OCI-LY7 (cell line): ENCODE measurements around the gene ITM2C. TPM values are rescaled to one million over a fixed set of nuclear protein-coding genes. Genes with fewer than 3 reads are reported as not detected.

Source experiments
- BruUV-seq: library from RNA; stranded (reverse); fragments of 400-500 nt; replicated peaks from 2 replicates; lab custom pipeline; 2021; lab: Mats Ljungman, UMichigan
- CTCF ChIA-PET: fragments of 300-600 bp; sonication (Branson Sonifier 250); formaldehyde crosslinking; loops from one replicate; lab custom pipeline; 2022; ENCODE audit warnings: antibody characterized with exemption; ENCODE audit not compliant: unreplicated experiment; lab: Charles Lee
- POLR2A ChIA-PET: fragments of 300-600 bp; sonication (Branson Sonifier 250); formaldehyde crosslinking; loops from one replicate; lab custom pipeline; 2022; ENCODE audit warnings: antibody characterized with exemption; lab: Charles Lee
- DNase-seq: peaks from one replicate; pipeline ENCODE4 v3.0.0-alpha.2; 2015; ENCODE audit warnings: low spot score
- H2AFZ ChIP-seq: fragments of 200-600 bp; sonication (generic), shearing (Covaris generic); 2 replicates; pipeline ENCODE4 v1.6.1; 2014; ENCODE audit warnings: mild to moderate bottlenecking, antibody characterized with exemption, low read length, moderate library complexity
- H3K27ac ChIP-seq: fragments of 200-600 bp; sonication (generic); 2 replicates; pipeline ENCODE4 v1.5.1; 2014; ENCODE audit warnings: mixed run types, low read depth, mild to moderate bottlenecking, moderate library complexity, low read length, inconsistent platforms; ENCODE audit not compliant: poor library complexity, severe bottlenecking
- H3K36me3 ChIP-seq: fragments of 200-600 bp; sonication (generic); 2 replicates; pipeline ENCODE4 v1.6.1; 2014; ENCODE audit warnings: mild to moderate bottlenecking, antibody characterized with exemption, low read length, moderate library complexity, mixed read lengths; ENCODE audit not compliant: insufficient read depth
- H3K4me1 ChIP-seq: fragments of 200-600 bp; sonication (generic); 2 replicates; pipeline ENCODE4 v1.5.1; 2014; ENCODE audit warnings: mild to moderate bottlenecking, low read length; ENCODE audit not compliant: insufficient read depth, poor library complexity, severe bottlenecking
- H3K4me2 ChIP-seq: fragments of 200-600 bp; sonication (generic); 2 replicates; pipeline ENCODE4 v1.6.1; 2014; ENCODE audit warnings: mild to moderate bottlenecking, low read length
- H3K4me3 ChIP-seq: fragments of 200-600 bp; sonication (generic); 2 replicates; pipeline ENCODE4 v1.5.1; 2014; ENCODE audit warnings: mild to moderate bottlenecking, low read depth, low read length; ENCODE audit not compliant: poor library complexity, severe bottlenecking
- H3K79me2 ChIP-seq: fragments of 200-600 bp; sonication (generic); 2 replicates; pipeline ENCODE4 v1.6.1; 2016; ENCODE audit warnings: low read depth, mild to moderate bottlenecking, low read length, moderate library complexity, mixed read lengths; ENCODE audit not compliant: insufficient read depth
- H3K9me2 ChIP-seq: fragments of 200-600 bp; sonication (generic); 2 replicates; pipeline ENCODE4 v1.6.1; 2016; ENCODE audit warnings: mild to moderate bottlenecking, low read length, mixed read lengths; ENCODE audit not compliant: insufficient read depth
- H3K9me3 ChIP-seq: fragments of 200-600 bp; sonication (generic); 2 replicates; pipeline ENCODE4 v1.6.1; 2014; ENCODE audit warnings: mild to moderate bottlenecking, mixed run types, low read length, mixed read lengths
- H4K20me1 ChIP-seq: fragments of 200-600 bp; sonication (generic); 2 replicates; pipeline ENCODE4 v1.6.1; 2014; ENCODE audit warnings: mild to moderate bottlenecking, antibody characterized with exemption, low read length, moderate library complexity, mixed read lengths; ENCODE audit not compliant: insufficient read depth
- CTCF ChIP-seq: fragments of 200-600 bp; sonication (generic); conservative IDR thresholded peaks from 2 replicates; pipeline ENCODE4 v1.5.1; 2014; ENCODE audit warnings: mild to moderate bottlenecking, antibody characterized with exemption, low read length, moderate library complexity, mixed read lengths
- EZH2phosphoT487 ChIP-seq: fragments of 200-600 bp; sonication (generic); IDR thresholded peaks from 2 replicates; pipeline ENCODE4 v1.6.1; 2018; ENCODE audit warnings: low read depth, borderline replicate concordance, mild to moderate bottlenecking, mixed run types, antibody characterized with exemption, low read length, moderate library complexity, mixed read lengths
- intact Hi-C: fragments of 100-400 bp; cut with micrococcal nuclease; formaldehyde crosslinking; loops from one replicate; pipeline ENCODE4 v1.10.0; 2022; ENCODE audit not compliant: unreplicated experiment
- total RNA-seq, 2 experiments: library from RNA; depleted of rRNA in 1 of 2; stranded (reverse); fragments of >200 nt in 1 of 2; shearing (Covaris generic) in 1 of 2; gene quantifications; 2 replicates each; pipeline ENCODE4 v1.2.3, GENCODE V29; 2014 to 2022

Gene ITM2C
- total RNA-seq, 2 experiments from 2014 or later = not detected

GRCh38 chr2:230874456-230874855 is 9.7 kb downstream of the ITM2C start:
- CTCF ChIA-PET = no interaction called here
- POLR2A ChIA-PET = no interaction called here
- H3K27ac ChIP-seq = no peak overlapping the region

GRCh38 chr2:230874876-230875275 is 10.1 kb downstream of the ITM2C start:
- Histone ChIP-seq H3K4me1 (peaks cover 19% of the 10 kb centered on the region), H4K20me1 (no peaks in the 10 kb centered on the region; the same call in 1 of the 2 replicates), H2AFZ (no peak overlapping the region), H3K4me2 (no peak overlapping the region), H3K36me3 (no peaks in the 10 kb centered on the region), H3K4me3 (no peak overlapping the region), H3K9me2 (no peaks in the 10 kb centered on the region), H3K9me3 (no peaks in the 10 kb centered on the region), H3K79me2 (no peaks in the 10 kb centered on the region), H3K27ac (no peak overlapping the region)
- no TSS peak for BruUV-seq
- POLR2A ChIA-PET = no interaction called here
- no peak for DNase-seq
- intact Hi-C loops = no loop called here
- CTCF ChIA-PET = no interaction called here
- TF ChIP-seq EZH2phosphoT487 (no peak), CTCF (no peak)

More at GRCh38 chr2:230874456-230874855, 9.7 kb downstream of the ITM2C start:
- Histone ChIP-seq H3K4me1 (peaks cover 19% of the 10 kb centered on the region), H3K79me2 (no peaks in the 10 kb centered on the region), H3K4me2 (no peak overlapping the region), H3K36me3 (no peaks in the 10 kb centered on the region), H3K4me3 (no peak overlapping the region), H3K9me2 (no peaks in the 10 kb centered on the region), H4K20me1 (no peaks in the 10 kb centered on the region; the same call in 1 of the 2 replicates), H2AFZ (no peak overlapping the region), H3K9me3 (no peaks in the 10 kb centered on the region)
- intact Hi-C loops = no loop called here
- no peak for DNase-seq
- no peak for TF ChIP-seq CTCF
- BruUV-seq = no TSS peak

- CTCF ChIA-PET = no interaction called here
- no peak for DNase-seq
Observed at GRCh38 chr2:230875347-230876315, 10.9 kb downstream of the ITM2C start.

More at GRCh38 chr2:230875347-230876315, 10.9 kb downstream of the ITM2C start:
- Histone ChIP-seq H3K9me3 (no peaks in the 10 kb centered on the region), H3K4me3 (no peak overlapping the region), H3K9me2 (no peaks in the 10 kb centered on the region), H4K20me1 (no peaks in the 10 kb centered on the region; the same call in 1 of the 2 replicates), H3K4me1 (peaks cover 19% of the 10 kb centered on the region), H3K36me3 (no peaks in the 10 kb centered on the region), H2AFZ (no peak overlapping the region), H3K79me2 (no peaks in the 10 kb centered on the region), H3K27ac (no peak overlapping the region), H3K4me2 (no peak overlapping the region)
- POLR2A ChIA-PET = no interaction called here
- intact Hi-C loops = no loop called here
- BruUV-seq = no TSS peak
- TF ChIP-seq EZH2phosphoT487 (no peak), CTCF (no peak)
